ENCODE data around the gene GPR156.
"Not testable (repeated sequence)": the region's sequence is repeated elsewhere in the genome, so short reads cannot be mapped to it uniquely, and the experiment has no call there.

The GPR156 gene

DNA sequence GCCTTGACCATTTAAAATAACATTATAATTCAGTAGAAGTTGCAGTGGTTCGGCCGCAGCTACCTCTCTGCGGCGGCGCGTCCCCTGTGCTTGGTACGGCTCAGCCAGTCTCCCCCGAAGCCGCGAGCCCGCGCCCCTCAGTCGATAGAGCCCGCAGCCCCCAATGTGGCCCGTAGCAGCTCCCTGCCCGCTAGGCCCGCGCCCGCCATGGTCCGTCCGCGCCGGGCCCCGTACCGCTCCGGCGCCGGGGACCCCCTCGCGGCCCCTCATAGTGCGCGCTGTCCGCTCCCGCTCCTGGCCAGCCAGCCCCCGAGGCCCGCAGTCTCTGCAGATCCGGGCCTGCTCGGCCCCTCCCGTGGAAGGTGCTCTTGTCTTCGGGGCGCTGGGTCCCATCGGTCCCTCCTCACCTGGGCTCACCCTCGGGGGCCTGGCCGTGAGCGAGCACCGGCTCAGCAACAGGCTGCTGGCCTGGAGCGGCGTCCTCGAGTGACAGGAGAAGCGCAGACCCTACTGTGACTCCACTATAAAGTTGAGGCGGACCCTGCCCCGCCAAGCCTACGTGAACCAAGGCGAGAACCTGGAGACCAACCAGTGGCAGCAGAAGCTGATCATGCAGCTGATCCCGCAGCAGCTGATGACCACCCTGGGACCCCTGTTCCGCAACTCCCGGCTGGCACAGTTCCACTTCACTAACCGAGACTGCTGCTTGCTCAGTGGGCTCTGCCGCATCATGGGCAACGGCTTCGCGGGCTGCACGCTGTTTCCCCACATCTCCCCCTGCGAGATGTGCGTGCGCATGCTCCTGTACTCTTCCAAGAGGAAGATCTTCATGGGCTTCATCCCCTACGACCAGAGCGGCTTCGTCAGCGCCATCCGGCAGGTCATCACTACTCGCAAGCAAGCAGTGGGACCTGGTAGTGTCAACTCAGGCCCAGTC is 21.8 kb upstream of the GPR156 start:
- no peak for DNase-seq (ENCODE audit: low read depth)
- TF ChIP-seq, protein P1, sequence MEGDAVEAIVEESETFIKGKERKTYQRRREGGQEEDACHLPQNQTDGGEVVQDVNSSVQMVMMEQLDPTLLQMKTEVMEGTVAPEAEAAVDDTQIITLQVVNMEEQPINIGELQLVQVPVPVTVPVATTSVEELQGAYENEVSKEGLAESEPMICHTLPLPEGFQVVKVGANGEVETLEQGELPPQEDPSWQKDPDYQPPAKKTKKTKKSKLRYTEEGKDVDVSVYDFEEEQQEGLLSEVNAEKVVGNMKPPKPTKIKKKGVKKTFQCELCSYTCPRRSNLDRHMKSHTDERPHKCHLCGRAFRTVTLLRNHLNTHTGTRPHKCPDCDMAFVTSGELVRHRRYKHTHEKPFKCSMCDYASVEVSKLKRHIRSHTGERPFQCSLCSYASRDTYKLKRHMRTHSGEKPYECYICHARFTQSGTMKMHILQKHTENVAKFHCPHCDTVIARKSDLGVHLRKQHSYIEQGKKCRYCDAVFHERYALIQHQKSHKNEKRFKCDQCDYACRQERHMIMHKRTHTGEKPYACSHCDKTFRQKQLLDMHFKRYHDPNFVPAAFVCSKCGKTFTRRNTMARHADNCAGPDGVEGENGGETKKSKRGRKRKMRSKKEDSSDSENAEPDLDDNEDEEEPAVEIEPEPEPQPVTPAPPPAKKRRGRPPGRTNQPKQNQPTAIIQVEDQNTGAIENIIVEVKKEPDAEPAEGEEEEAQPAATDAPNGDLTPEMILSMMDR (IDR thresholded peaks at IDR 0.05; ENCODE audit: insufficient read depth, low read depth, low read length, missing control alignments), result no peak
- no peak overlapping the region for H3K4me3 ChIP-seq (ENCODE audit: low read depth, low read length)

DNA sequence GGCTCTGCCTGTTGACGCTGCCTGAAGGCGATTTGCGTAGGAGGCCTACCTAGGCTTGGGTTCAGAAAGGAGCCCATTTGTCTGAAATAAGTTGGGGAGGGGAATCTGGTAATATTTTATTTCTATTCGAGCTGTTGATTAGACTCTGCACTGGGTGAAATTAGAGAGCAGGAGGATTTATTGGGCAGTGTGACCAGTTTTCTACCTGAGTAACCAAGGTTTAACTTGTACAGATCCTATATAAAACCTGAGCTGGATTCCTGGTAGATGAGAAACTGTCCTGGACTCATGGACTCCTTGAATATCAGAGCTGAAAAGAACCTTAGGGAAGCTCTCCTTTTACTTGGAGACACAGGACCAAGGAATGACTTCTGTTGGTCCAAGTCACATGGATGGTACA is 19.6 kb upstream of the GPR156 start:
- TF ChIP-seq, protein P1 (IDR thresholded peaks at IDR 0.05; ENCODE audit: insufficient read depth, low read depth, low read length, missing control alignments), result no peak
- no peak for DNase-seq (ENCODE audit: low read depth)

DNA sequence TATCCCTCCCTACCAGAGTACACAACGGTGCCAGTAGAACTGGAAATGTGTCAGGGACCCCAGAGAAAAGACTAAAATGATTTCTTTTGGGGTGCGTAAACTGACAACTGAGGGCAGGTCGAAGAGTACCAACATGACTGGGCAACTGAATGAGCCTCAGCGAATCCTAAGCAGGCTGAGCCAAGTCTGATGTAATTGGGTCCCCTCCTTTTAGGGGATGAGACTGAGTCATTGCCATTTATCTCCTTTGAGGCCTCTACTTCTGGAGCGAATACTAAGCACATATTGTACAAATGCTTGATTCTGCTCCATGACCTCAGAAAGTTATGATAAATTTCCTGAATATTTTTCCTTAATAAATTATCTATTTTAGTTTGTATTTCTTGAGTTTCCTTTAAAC is 17.3 kb upstream of the GPR156 start:
- no peak overlapping the region for H3K4me3 ChIP-seq (ENCODE audit: low read depth, low read length)
- DNase-seq (ENCODE audit: low read depth), result no peak
- TF ChIP-seq, protein P1 (IDR thresholded peaks at IDR 0.05; ENCODE audit: insufficient read depth, low read depth, low read length, missing control alignments), result no peak

More for the DNA sequence above, 19.6 kb upstream of the GPR156 start:
- no peak overlapping the region for H3K4me3 ChIP-seq (ENCODE audit: low read depth, low read length)

DNA sequence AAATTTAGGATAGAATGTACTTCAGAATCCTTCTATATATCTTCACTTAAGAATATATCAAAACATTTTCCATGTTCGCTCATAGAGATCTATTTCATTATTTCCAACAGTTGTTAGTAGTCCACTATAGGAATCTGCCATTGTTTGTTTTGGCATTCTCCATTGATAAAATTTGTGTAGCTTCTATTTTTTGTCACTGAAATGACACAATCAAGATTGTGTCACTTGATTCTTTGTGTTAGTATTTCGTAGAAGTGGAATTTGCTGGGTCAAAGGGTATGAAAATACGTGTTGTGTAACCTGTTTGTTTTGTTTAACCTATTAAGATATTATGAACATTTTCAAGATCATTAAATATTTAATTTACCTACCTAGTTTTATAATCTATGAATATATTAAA is 15.9 kb upstream of the GPR156 start:
- no peak overlapping the region for H3K4me3 ChIP-seq (ENCODE audit: low read depth, low read length)
- TF ChIP-seq, protein P1 (IDR thresholded peaks at IDR 0.05; ENCODE audit: insufficient read depth, low read depth, low read length, missing control alignments), result no peak
- DNase-seq (ENCODE audit: low read depth), result no peak

DNA sequence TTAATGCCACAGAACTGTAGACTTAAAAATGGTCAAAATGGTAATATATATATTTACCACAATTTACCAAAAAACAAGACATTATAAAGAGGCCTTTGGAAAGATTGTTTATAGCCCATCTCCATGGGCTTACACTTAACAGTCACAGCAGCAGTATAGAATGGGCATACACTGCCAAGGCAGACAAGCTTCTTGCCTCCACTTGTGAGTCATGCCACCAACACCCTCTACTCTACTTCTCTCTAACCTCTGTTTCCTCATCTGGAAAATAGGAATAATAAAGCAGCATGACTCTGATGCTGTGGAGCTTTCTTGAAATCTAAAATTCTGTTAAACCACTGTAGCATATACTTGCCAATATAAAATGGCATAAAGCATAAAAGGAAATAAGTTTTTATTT is 14.4 kb upstream of the GPR156 start:
- no peak for DNase-seq (ENCODE audit: low read depth)
- TF ChIP-seq, protein P1 (IDR thresholded peaks at IDR 0.05; ENCODE audit: insufficient read depth, low read depth, low read length, missing control alignments), result no peak
- H3K4me3 ChIP-seq (ENCODE audit: low read depth, low read length), result no peak overlapping the region

DNA sequence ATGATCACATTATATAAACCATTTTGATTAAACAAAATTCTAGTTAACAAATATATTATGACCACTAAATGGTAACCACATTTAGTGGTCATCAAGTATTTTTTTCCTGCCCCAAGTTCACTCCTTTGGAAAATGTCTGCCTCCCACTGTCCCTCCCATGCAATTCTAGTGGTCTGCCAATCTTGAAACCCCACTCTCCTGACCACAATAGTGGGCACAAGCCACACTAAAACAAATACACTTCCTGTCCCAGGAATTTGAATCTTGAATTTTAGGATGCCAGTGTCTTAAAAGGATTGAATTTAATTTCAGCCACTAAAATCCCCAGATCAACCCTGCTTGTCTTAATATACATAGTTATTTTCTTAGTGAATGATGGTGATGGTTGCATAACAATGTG is 14.0 kb upstream of the GPR156 start:
- no peak for DNase-seq (ENCODE audit: low read depth)
- TF ChIP-seq, protein P1 (IDR thresholded peaks at IDR 0.05; ENCODE audit: insufficient read depth, low read depth, low read length, missing control alignments), result no peak
- H3K4me3 ChIP-seq (ENCODE audit: low read depth, low read length), result no peak overlapping the region

DNA sequence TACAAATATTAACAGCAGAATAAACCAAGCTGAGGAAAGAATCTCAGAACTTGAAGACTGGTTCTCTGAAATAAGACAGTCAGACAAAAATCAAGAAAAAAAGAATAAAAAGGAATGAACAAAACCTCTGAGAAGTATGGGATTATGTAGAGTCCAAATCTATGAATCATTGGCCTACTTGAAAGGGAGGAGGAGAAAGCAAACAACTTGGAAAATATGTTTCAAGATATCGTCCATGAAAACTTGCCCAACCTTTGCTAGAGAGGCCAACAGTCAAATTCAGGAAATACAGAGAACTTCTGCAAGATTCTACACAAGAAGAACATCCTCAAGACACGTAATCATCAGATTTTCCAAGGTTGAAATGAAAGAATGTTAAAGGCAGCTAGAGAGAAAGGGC is 6.5 kb upstream of the GPR156 start:
- DNase-seq (ENCODE audit: low read depth); H3K4me3 ChIP-seq (ENCODE audit: low read depth, low read length): not testable (repeated sequence)

Measured in GM12865 (cell line).